WTC11 (cell line): ENCODE measurements around the gene SHISA9. TPM values are rescaled to one million over a fixed set of nuclear protein-coding genes. Genes with fewer than 3 reads are reported as not detected.

ENCODE experiments used
- ARID4B ChIP-seq: sonication (generic); formaldehyde crosslinking; IDR thresholded peaks from 2 replicates; pipeline ENCODE4 v1.8.0; 2023; ENCODE audit warnings: missing genetic modification reagents, mild to moderate bottlenecking, borderline replicate concordance
- ATF1 ChIP-seq: sonication (generic); formaldehyde crosslinking; IDR thresholded peaks from 2 replicates; pipeline ENCODE4 v1.8.1; 2023; ENCODE audit warnings: mild to moderate bottlenecking, moderate library complexity, missing genetic modification reagents
- E2F4 ChIP-seq: sonication (generic); formaldehyde crosslinking; IDR thresholded peaks from 2 replicates; pipeline ENCODE4 v1.8.1; 2022; ENCODE audit warnings: low read depth, mild to moderate bottlenecking, moderate library complexity, missing genetic modification reagents, borderline replicate concordance
- ESRRA ChIP-seq: sonication (generic); formaldehyde crosslinking; IDR thresholded peaks from 2 replicates; pipeline ENCODE4 v1.8.1; 2022; ENCODE audit warnings: mild to moderate bottlenecking, missing genetic modification reagents, borderline replicate concordance
- ETV6 ChIP-seq: sonication (generic); formaldehyde crosslinking; IDR thresholded peaks from 2 replicates; pipeline ENCODE4 v1.8.1; 2022; ENCODE audit warnings: mild to moderate bottlenecking, missing genetic modification reagents
- GRHL2 ChIP-seq: fragments of 250-450 bp; sonication (Bioruptor Pico); IDR thresholded peaks from 2 replicates; pipeline ENCODE4 v1.8.0; 2022; ENCODE audit warnings: mild to moderate bottlenecking, moderate library complexity; ENCODE audit not compliant: insufficient replicate concordance, severe bottlenecking
- JUN ChIP-seq: sonication (generic); formaldehyde crosslinking; IDR thresholded peaks from 2 replicates; pipeline ENCODE4 v1.8.0; 2023; ENCODE audit warnings: mild to moderate bottlenecking, missing genetic modification reagents
- KAT7 ChIP-seq: sonication (generic); formaldehyde crosslinking; IDR thresholded peaks from 2 replicates; pipeline ENCODE4 v1.8.1; 2023; ENCODE audit warnings: missing genetic modification reagents, mild to moderate bottlenecking, borderline replicate concordance
- MXD4 ChIP-seq: fragments of 250-450 bp; sonication (Bioruptor Pico); IDR thresholded peaks from 2 replicates; pipeline ENCODE4 v1.8.0; 2021; ENCODE audit warnings: mild to moderate bottlenecking, moderate library complexity, borderline replicate concordance
- NR3C1 ChIP-seq: sonication (generic); formaldehyde crosslinking; conservative IDR thresholded peaks from 2 replicates; pipeline ENCODE4 v1.8.1; 2023; ENCODE audit warnings: low read depth, mild to moderate bottlenecking, missing genetic modification reagents
- RELA ChIP-seq: sonication (generic); formaldehyde crosslinking; IDR thresholded peaks from 2 replicates; pipeline ENCODE4 v1.8.1; 2022; ENCODE audit warnings: missing genetic modification reagents, mild to moderate bottlenecking, borderline replicate concordance
- TEAD1 ChIP-seq: sonication (generic); formaldehyde crosslinking; IDR thresholded peaks from 2 replicates; pipeline ENCODE4 v1.8.0; 2022; ENCODE audit warnings: mild to moderate bottlenecking, missing genetic modification reagents
- TEAD4 ChIP-seq: sonication (generic); formaldehyde crosslinking; IDR thresholded peaks from 2 replicates; pipeline ENCODE4 v1.8.0; 2022; ENCODE audit warnings: mild to moderate bottlenecking, missing genetic modification reagents
- TP53 ChIP-seq: sonication (generic); formaldehyde crosslinking; IDR thresholded peaks from 2 replicates; pipeline ENCODE4 v1.8.1; 2023; ENCODE audit warnings: mild to moderate bottlenecking, missing genetic modification reagents
- ZBTB43 ChIP-seq: sonication (generic); formaldehyde crosslinking; IDR thresholded peaks from 2 replicates; pipeline ENCODE4 v1.8.1; 2023; ENCODE audit warnings: mild to moderate bottlenecking, missing genetic modification reagents
- ZNF138 ChIP-seq: sonication (generic); formaldehyde crosslinking; conservative IDR thresholded peaks from 2 replicates; pipeline ENCODE4 v1.8.1; 2022; ENCODE audit warnings: mild to moderate bottlenecking, moderate library complexity, missing genetic modification reagents
- ZNF219 ChIP-seq: sonication (generic); formaldehyde crosslinking; IDR thresholded peaks from 2 replicates; pipeline ENCODE4 v1.8.0; 2023; ENCODE audit warnings: missing genetic modification reagents, mild to moderate bottlenecking, borderline replicate concordance
- ZNF423 ChIP-seq: fragments of 250-450 bp; sonication (Bioruptor Pico); IDR thresholded peaks from 2 replicates; pipeline ENCODE4 v2.1.2; 2022; ENCODE audit warnings: mild to moderate bottlenecking, moderate library complexity
- ZNF425 ChIP-seq: fragments of 250-450 bp; sonication (Bioruptor Pico); conservative IDR thresholded peaks from 2 replicates; pipeline ENCODE4 v1.9.0; 2021; ENCODE audit warnings: mild to moderate bottlenecking
- total RNA-seq: library from RNA; stranded (reverse); gene quantifications from 3 replicates; pipeline ENCODE4 v1.2.3, GENCODE V29; 2021
- TF ChIP-seq, protein P1 (sequence below): sonication (generic); formaldehyde crosslinking; IDR thresholded peaks from 2 replicates; pipeline ENCODE4 v1.8.1; 2022; ENCODE audit warnings: low read depth, missing genetic modification reagents, borderline replicate concordance
- TF ChIP-seq, protein P2 (sequence below): sonication (generic); formaldehyde crosslinking; IDR thresholded peaks from 2 replicates; pipeline ENCODE4 v1.8.1; 2023; ENCODE audit warnings: mild to moderate bottlenecking, missing genetic modification reagents
- TF ChIP-seq, protein P3 (sequence below): sonication (generic); formaldehyde crosslinking; IDR thresholded peaks from 2 replicates; pipeline ENCODE4 v1.8.1; 2023; ENCODE audit warnings: mild to moderate bottlenecking, moderate library complexity, missing genetic modification reagents
- TF ChIP-seq, protein P4 (sequence below): fragments of 200-600 bp; IDR thresholded peaks from 2 replicates; pipeline ENCODE4 v1.8.0; 2022; ENCODE audit warnings: antibody characterized with exemption

Gene SHISA9
- total RNA-seq, 1 experiment from 2014 or later: 37.5 TPM

- TF ChIP-seq ARID4B (CRISPR knock-in tag) (peak; percentile 50; the same call in 1 of the 2 replicates), RELA (CRISPR knock-in tag) (no peak), JUN (CRISPR knock-in tag) (no peak), MXD4 (CRISPR knock-in tag) (no peak), ESRRA (CRISPR knock-in tag) (no peak), NR3C1 (CRISPR knock-in tag) (no peak), GRHL2 (CRISPR knock-in tag) (no peak), TP53 (CRISPR knock-in tag) (0 out of 2 replicates have a peak, but pooled peaks have one; percentile 29), TEAD4 (no peak), ZNF425 (no peak), ATF1 (CRISPR knock-in tag) (no peak), TEAD1 (CRISPR knock-in tag) (no peak), ZNF423 (CRISPR knock-in tag) (no peak), ZNF219 (CRISPR knock-in tag) (no peak), KAT7 (CRISPR knock-in tag) (no peak), ETV6 (no peak), ZNF138 (CRISPR knock-in tag) (no peak), ZBTB43 (CRISPR knock-in tag) (no peak), E2F4 (CRISPR knock-in tag) (no peak)
- TF ChIP-seq, protein P1, sequence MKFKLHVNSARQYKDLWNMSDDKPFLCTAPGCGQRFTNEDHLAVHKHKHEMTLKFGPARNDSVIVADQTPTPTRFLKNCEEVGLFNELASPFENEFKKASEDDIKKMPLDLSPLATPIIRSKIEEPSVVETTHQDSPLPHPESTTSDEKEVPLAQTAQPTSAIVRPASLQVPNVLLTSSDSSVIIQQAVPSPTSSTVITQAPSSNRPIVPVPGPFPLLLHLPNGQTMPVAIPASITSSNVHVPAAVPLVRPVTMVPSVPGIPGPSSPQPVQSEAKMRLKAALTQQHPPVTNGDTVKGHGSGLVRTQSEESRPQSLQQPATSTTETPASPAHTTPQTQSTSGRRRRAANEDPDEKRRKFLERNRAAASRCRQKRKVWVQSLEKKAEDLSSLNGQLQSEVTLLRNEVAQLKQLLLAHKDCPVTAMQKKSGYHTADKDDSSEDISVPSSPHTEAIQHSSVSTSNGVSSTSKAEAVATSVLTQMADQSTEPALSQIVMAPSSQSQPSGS: no peak
- TF ChIP-seq, protein P2, sequence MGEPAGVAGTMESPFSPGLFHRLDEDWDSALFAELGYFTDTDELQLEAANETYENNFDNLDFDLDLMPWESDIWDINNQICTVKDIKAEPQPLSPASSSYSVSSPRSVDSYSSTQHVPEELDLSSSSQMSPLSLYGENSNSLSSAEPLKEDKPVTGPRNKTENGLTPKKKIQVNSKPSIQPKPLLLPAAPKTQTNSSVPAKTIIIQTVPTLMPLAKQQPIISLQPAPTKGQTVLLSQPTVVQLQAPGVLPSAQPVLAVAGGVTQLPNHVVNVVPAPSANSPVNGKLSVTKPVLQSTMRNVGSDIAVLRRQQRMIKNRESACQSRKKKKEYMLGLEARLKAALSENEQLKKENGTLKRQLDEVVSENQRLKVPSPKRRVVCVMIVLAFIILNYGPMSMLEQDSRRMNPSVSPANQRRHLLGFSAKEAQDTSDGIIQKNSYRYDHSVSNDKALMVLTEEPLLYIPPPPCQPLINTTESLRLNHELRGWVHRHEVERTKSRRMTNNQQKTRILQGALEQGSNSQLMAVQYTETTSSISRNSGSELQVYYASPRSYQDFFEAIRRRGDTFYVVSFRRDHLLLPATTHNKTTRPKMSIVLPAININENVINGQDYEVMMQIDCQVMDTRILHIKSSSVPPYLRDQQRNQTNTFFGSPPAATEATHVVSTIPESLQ (CRISPR knock-in tag): no peak
- TF ChIP-seq, protein P3, sequence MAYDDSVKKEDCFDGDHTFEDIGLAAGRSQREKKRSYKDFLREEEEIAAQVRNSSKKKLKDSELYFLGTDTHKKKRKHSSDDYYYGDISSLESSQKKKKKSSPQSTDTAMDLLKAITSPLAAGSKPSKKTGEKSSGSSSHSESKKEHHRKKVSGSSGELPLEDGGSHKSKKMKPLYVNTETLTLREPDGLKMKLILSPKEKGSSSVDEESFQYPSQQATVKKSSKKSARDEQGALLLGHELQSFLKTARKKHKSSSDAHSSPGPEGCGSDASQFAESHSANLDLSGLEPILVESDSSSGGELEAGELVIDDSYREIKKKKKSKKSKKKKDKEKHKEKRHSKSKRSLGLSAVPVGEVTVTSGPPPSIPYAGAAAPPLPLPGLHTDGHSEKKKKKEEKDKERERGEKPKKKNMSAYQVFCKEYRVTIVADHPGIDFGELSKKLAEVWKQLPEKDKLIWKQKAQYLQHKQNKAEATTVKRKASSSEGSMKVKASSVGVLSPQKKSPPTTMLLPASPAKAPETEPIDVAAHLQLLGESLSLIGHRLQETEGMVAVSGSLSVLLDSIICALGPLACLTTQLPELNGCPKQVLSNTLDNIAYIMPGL: no peak
- TF ChIP-seq, protein P4, sequence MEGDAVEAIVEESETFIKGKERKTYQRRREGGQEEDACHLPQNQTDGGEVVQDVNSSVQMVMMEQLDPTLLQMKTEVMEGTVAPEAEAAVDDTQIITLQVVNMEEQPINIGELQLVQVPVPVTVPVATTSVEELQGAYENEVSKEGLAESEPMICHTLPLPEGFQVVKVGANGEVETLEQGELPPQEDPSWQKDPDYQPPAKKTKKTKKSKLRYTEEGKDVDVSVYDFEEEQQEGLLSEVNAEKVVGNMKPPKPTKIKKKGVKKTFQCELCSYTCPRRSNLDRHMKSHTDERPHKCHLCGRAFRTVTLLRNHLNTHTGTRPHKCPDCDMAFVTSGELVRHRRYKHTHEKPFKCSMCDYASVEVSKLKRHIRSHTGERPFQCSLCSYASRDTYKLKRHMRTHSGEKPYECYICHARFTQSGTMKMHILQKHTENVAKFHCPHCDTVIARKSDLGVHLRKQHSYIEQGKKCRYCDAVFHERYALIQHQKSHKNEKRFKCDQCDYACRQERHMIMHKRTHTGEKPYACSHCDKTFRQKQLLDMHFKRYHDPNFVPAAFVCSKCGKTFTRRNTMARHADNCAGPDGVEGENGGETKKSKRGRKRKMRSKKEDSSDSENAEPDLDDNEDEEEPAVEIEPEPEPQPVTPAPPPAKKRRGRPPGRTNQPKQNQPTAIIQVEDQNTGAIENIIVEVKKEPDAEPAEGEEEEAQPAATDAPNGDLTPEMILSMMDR: no peak
Measured at GRCh38 chr16:12900599-12901203, 697 bp upstream of the SHISA9 start (continued).
